Activated CD4-positive, CD25-positive, alpha-beta regulatory T cell treated with anti-CD3 and anti-CD28 coated beads, Interleukin-2, amount 50 U/mL, for 72 hours (primary cell): ENCODE data around the gene TMEM232.
"Not testable (repeated sequence)": the region's sequence is repeated elsewhere in the genome, so short reads cannot be mapped to it uniquely, and the experiment has no call there.

Experiments used
- DNase-seq: peaks from one replicate; pipeline ENCODE4 v3.0.0; 2021

TMEM232 gene

GRCh38 chr5:110726249-110727024 is at the start of gene TMEM232:
Gene TMEM232 (minus strand): TSS chr5:110726671. CDS start chr5:110667352, 59,319 bp downstream.
- DNase-seq: peak; percentile 65

- DNase-seq: no peak
Observed at GRCh38 chr5:110770286-110770685, 43.8 kb upstream of the TMEM232 start.

GRCh38 chr5:110769000-110769681 is 42.7 kb upstream of the TMEM232 start:
- DNase-seq: no peak

- no peak for DNase-seq
Observed at GRCh38 chr5:110768138-110768860, 41.8 kb upstream of the TMEM232 start.

- no peak for DNase-seq
Observed at GRCh38 chr5:110760158-110760557, 33.7 kb upstream of the TMEM232 start.

- no peak for DNase-seq
Observed at GRCh38 chr5:110757118-110757729, 30.8 kb upstream of the TMEM232 start.

GRCh38 chr5:110754181-110754580 is 27.7 kb upstream of the TMEM232 start:
- no peak for DNase-seq

- DNase-seq: no peak
Observed at GRCh38 chr5:110753600-110753999, 27.1 kb upstream of the TMEM232 start.

- DNase-seq: no peak
Observed at GRCh38 chr5:110752953-110753352, 26.5 kb upstream of the TMEM232 start.

- DNase-seq: no peak
Observed at GRCh38 chr5:110751902-110752762, 25.7 kb upstream of the TMEM232 start.

- peak; percentile 84 for DNase-seq
Observed at GRCh38 chr5:110738812-110739651, 12.6 kb upstream of the TMEM232 start, which contains the start of gene SLC25A46. Gene SLC25A46 (plus strand): TSS chr5:110739007. CDS start chr5:110739120, 113 bp downstream.

- DNase-seq: no peak
Observed at GRCh38 chr5:110738503-110738811, 12.0 kb upstream of the TMEM232 start.

- DNase-seq: no peak
Observed at GRCh38 chr5:110736753-110737152, 10.3 kb upstream of the TMEM232 start.

- DNase-seq: no peak
Observed at GRCh38 chr5:110735556-110735955, 9.1 kb upstream of the TMEM232 start.

GRCh38 chr5:110734101-110734500 is 7.6 kb upstream of the TMEM232 start:
- no peak for DNase-seq

GRCh38 chr5:110731499-110731898 is 5.0 kb upstream of the TMEM232 start:
- DNase-seq: not testable (repeated sequence)

- DNase-seq: no peak
Observed at GRCh38 chr5:110727025-110727314, 499 bp upstream of the TMEM232 start.

- DNase-seq: no peak
Observed at GRCh38 chr5:110718311-110718710, 8.2 kb downstream of the TMEM232 start.

- no peak for DNase-seq
Observed at GRCh38 chr5:110716247-110717245, 9.9 kb downstream of the TMEM232 start.

- DNase-seq: no peak
Observed at GRCh38 chr5:110707260-110707844, 19.1 kb downstream of the TMEM232 start.
